ENCODE results near the gene POU4F3.
"Not testable (repeated sequence)": the region's sequence is repeated elsewhere in the genome, so short reads cannot be mapped to it uniquely, and the experiment has no call there.

The POU4F3 gene

GRCh38 chr5:146338774-146339714, at the start of gene POU4F3:
POU4F3 (plus strand) TSS chr5:146338839; CDS start chr5:146339113, 274 bp downstream.
- DNase-seq: no peak

- no peak for DNase-seq
These were observed 48.3 kb upstream of the POU4F3 start for GRCh38 chr5:146290318-146290717.

GRCh38 chr5:146291421-146292074, 47.1 kb upstream of the POU4F3 start:
- DNase-seq: peak; percentile 85

GRCh38 chr5:146296245-146296644, 42.4 kb upstream of the POU4F3 start:
- no peak for DNase-seq

GRCh38 chr5:146298920-146299319, 39.7 kb upstream of the POU4F3 start:
- not testable (repeated sequence) for DNase-seq

- no peak for DNase-seq
These were observed 37.0 kb upstream of the POU4F3 start for GRCh38 chr5:146301626-146302025.

GRCh38 chr5:146302406-146302805, 36.2 kb upstream of the POU4F3 start:
- DNase-seq: no peak

GRCh38 chr5:146306838-146307237, 31.8 kb upstream of the POU4F3 start:
- no peak for DNase-seq

- DNase-seq: no peak
These were observed 30.8 kb upstream of the POU4F3 start for GRCh38 chr5:146307796-146308195.

- no peak for DNase-seq
These were observed 28.1 kb upstream of the POU4F3 start for GRCh38 chr5:146310540-146310939.

- DNase-seq: no peak
These were observed 27.4 kb upstream of the POU4F3 start for GRCh38 chr5:146311278-146311677.

- DNase-seq: peak; percentile 74
These were observed 25.6 kb upstream of the POU4F3 start for GRCh38 chr5:146313027-146313426.

- DNase-seq: no peak
These were observed 17.1 kb upstream of the POU4F3 start for GRCh38 chr5:146321571-146321970.

GRCh38 chr5:146327257-146327870, 11.3 kb upstream of the POU4F3 start:
- no peak for DNase-seq

GRCh38 chr5:146327989-146328388, 10.7 kb upstream of the POU4F3 start:
- no peak for DNase-seq

GRCh38 chr5:146329697-146330096, 8.9 kb upstream of the POU4F3 start:
- DNase-seq: no peak

- DNase-seq: no peak
These were observed 7.2 kb upstream of the POU4F3 start for GRCh38 chr5:146331423-146331822.

- DNase-seq: no peak
These were observed 4.5 kb upstream of the POU4F3 start for GRCh38 chr5:146334074-146334533.

- no peak for DNase-seq
These were observed 2.4 kb upstream of the POU4F3 start for GRCh38 chr5:146336197-146336596.

- DNase-seq: no peak
These were observed 1.3 kb upstream of the POU4F3 start for GRCh38 chr5:146337264-146337904.

GRCh38 chr5:146337928-146338327, 711 bp upstream of the POU4F3 start:
- no peak for DNase-seq

GRCh38 chr5:146339715-146340259, 1.1 kb downstream of the POU4F3 start:
- no peak for DNase-seq

Measured in hematopoietic multipotent progenitor cell treated with erythropoietin and hydrocortisone succinate and interleukin-3 and kit ligand, for 6 days (in vitro differentiated cells).